Breast epithelium (tissue), 4 donors: ENCODE data around the gene WDHD1. TPM values are rescaled to one million over a fixed set of nuclear protein-coding genes. Genes with fewer than 3 reads are reported as not detected.
"Not testable (repeated sequence)": the region's sequence is repeated elsewhere in the genome, so short reads cannot be mapped to it uniquely, and the experiment has no call there.

Source experiments
- DNase-seq, 2 donors: peaks; one replicate each; pipeline ENCODE4 v3.0.0-alpha.2; 2019; ENCODE audit warnings: low spot score in 2 of 2
- H3K27ac ChIP-seq, 2 donors: fragments of 200-600 bp; sonication (generic) in 1 of 2; one replicate each; pipeline ENCODE4 v1.5.1; 2016 to 2019; ENCODE audit warnings: mild to moderate bottlenecking in 1 of 2
- H3K27me3 ChIP-seq, 2 donors: fragments of 200-600 bp; sonication (generic) in 1 of 2; one replicate each; pipeline versions ENCODE4 v1.5.1 to v1.6.0; 2017 to 2019; ENCODE audit warnings: control low read depth in 1 of 2, mild to moderate bottlenecking in 1 of 2
- H3K36me3 ChIP-seq: fragments of 200-600 bp; one replicate; pipeline ENCODE4 v1.5.1; 2019
- H3K4me1 ChIP-seq, 2 donors: fragments of 200-600 bp; sonication (generic); one replicate each; pipeline ENCODE4 v1.5.1; 2016 to 2019; ENCODE audit warnings: control low read depth in 1 of 2
- H3K4me3 ChIP-seq, 3 donors: fragments of 200-600 bp; sonication (generic); 1 replicate in 2 of 3; 2 replicates in 1 of 3; pipeline ENCODE4 v1.5.1; 2016 to 2019; ENCODE audit warnings: mild to moderate bottlenecking in 3 of 3, moderate library complexity in 2 of 3
- H3K9me3 ChIP-seq, 2 donors: fragments of 200-600 bp; sonication (generic) in 1 of 2; one replicate each; pipeline ENCODE4 v1.5.1; 2016 to 2019; ENCODE audit warnings: control low read depth in 1 of 2
- CTCF ChIP-seq, 3 donors: fragments of 450-650 bp; IDR thresholded peaks; one replicate each; pipeline ENCODE4 v1.5.1; 2016 to 2017; ENCODE audit warnings: antibody characterized with exemption in 3 of 3, mild to moderate bottlenecking in 3 of 3, moderate library complexity in 3 of 3
- POLR2A ChIP-seq: fragments of 450-650 bp; IDR thresholded peaks from one replicate; pipeline ENCODE4 v1.6.1; 2016; ENCODE audit warnings: antibody characterized with exemption, mild to moderate bottlenecking, moderate library complexity
- POLR2AphosphoS5 ChIP-seq, 3 donors: sonication (generic); formaldehyde crosslinking; IDR thresholded peaks; one replicate each; pipeline ENCODE4 v1.6.1; 2017; ENCODE audit warnings: antibody characterized with exemption in 3 of 3
- intact Hi-C: fragments of 100-400 bp; cut with DNase I; formaldehyde crosslinking; loops from one replicate; pipeline ENCODE4 v1.15.1; 2023; ENCODE audit warnings: low total_unique reads
- total RNA-seq, 3 donors: library from RNA; depleted of rRNA; stranded (reverse); fragments of >200 nt; gene quantifications; one replicate each; pipeline ENCODE4 v1.1.0, GENCODE V29; 2016

Gene WDHD1
- total RNA-seq, 3 donors from 2014 or later, result 1.8 to 3.5 (median 2.3) TPM

GRCh38 chr14:55047301-55048053 is 20.6 kb upstream of the WDHD1 start:
- TF ChIP-seq CTCF (IDR thresholded peaks at IDR 0.05) (no peak), POLR2A (no peak), POLR2AphosphoS5 (IDR thresholded peaks at IDR 0.05) (no peak)
- DNase-seq, result no peak
- H3K4me1 ChIP-seq, result no peaks in the 10 kb centered on the region
- H3K27me3 ChIP-seq, result no peaks in the 10 kb centered on the region
- intact Hi-C loops, result no loop called here
- H3K27ac ChIP-seq, result no peak overlapping the region
- H3K36me3 ChIP-seq, result no peaks in the 10 kb centered on the region
- H3K4me3 ChIP-seq, result no peak overlapping the region
- H3K9me3 ChIP-seq, result no peaks in the 10 kb centered on the region

- H3K27ac ChIP-seq, result no peak overlapping the region
- no peak for TF ChIP-seq POLR2AphosphoS5 (IDR thresholded peaks at IDR 0.05)
- no peak for TF ChIP-seq CTCF (IDR thresholded peaks at IDR 0.05)
- TF ChIP-seq POLR2A, result no peak
- no peaks in the 10 kb centered on the region for H3K36me3 ChIP-seq
- no peak overlapping the region for H3K4me3 ChIP-seq
- H3K4me1 ChIP-seq, result no peaks in the 10 kb centered on the region
- H3K9me3 ChIP-seq, result no peaks in the 10 kb centered on the region
- intact Hi-C loops, result no loop called here
- H3K27me3 ChIP-seq, result no peaks in the 10 kb centered on the region
- DNase-seq, result no peak
Observed at GRCh38 chr14:55045087-55045486, 18.2 kb upstream of the WDHD1 start.

GRCh38 chr14:55043528-55043927 is 16.6 kb upstream of the WDHD1 start:
- Histone ChIP-seq H3K27me3 (no peaks in the 10 kb centered on the region), H3K36me3 (no peaks in the 10 kb centered on the region), H3K27ac (no peak overlapping the region), H3K4me1 (no peaks in the 10 kb centered on the region), H3K9me3 (no peaks in the 10 kb centered on the region), H3K4me3 (no peak overlapping the region)
- no peak for DNase-seq
- intact Hi-C loops, result no loop called here
- TF ChIP-seq POLR2A (no peak), POLR2AphosphoS5 (IDR thresholded peaks at IDR 0.05) (no peak), CTCF (IDR thresholded peaks at IDR 0.05) (no peak)

GRCh38 chr14:55038708-55039107 is 11.8 kb upstream of the WDHD1 start:
- Histone ChIP-seq H3K36me3 (no peaks in the 10 kb centered on the region), H3K4me3 (no peak overlapping the region), H3K4me1 (no peaks in the 10 kb centered on the region), H3K27me3 (no peaks in the 10 kb centered on the region), H3K9me3 (no peaks in the 10 kb centered on the region), H3K27ac (no peak overlapping the region)
- intact Hi-C loops, result no loop called here
- no peak for DNase-seq
- TF ChIP-seq POLR2A (no peak), POLR2AphosphoS5 (IDR thresholded peaks at IDR 0.05) (no peak), CTCF (IDR thresholded peaks at IDR 0.05) (no peak)

- H3K27me3 ChIP-seq, H3K4me1 ChIP-seq, H3K36me3 ChIP-seq, DNase-seq, H3K9me3 ChIP-seq, H3K27ac ChIP-seq, H3K4me3 ChIP-seq, intact Hi-C loops: not testable (repeated sequence)
Observed at GRCh38 chr14:55037995-55038394, 11.1 kb upstream of the WDHD1 start.
